Peyer's patch (tissue), 4 donors: ENCODE measurements around the gene NNT.

Source experiments
- CTCF ChIP-seq, 6 experiments: fragments of 450-650 bp in 4 of 6; fragments of 200-600 bp in 2 of 6; sonication (generic) in 1 of 6; IDR thresholded peaks; one replicate each; pipeline ENCODE4 v1.5.1; 2017 to 2019; ENCODE audit warnings: antibody characterized with exemption in 6 of 6, mild to moderate bottlenecking in 3 of 6, moderate library complexity in 1 of 6
- POLR2A ChIP-seq, 2 donors: fragments of 450-650 bp; IDR thresholded peaks; one replicate each; pipeline ENCODE4 v1.5.1; 2017; ENCODE audit warnings: antibody characterized with exemption in 2 of 2, mild to moderate bottlenecking in 2 of 2, moderate library complexity in 2 of 2

- TF ChIP-seq CTCF (IDR thresholded peaks at IDR 0.05), result no peak
- no peak for TF ChIP-seq POLR2A (IDR thresholded peaks at IDR 0.05)
These were observed 32.4 kb upstream of the NNT start for GRCh38 chr5:43570450-43571158.
